NB4 (cell line): ENCODE results near the gene SLC25A24.

ENCODE experiments used
- CTCF ChIP-seq: IDR thresholded peaks from one replicate; pipeline ENCODE4 v1.5.1; 2012; ENCODE audit warnings: low read depth, low read length
- POLR2A ChIP-seq: IDR thresholded peaks from 2 replicates; pipeline ENCODE4 v1.6.1; 2011; ENCODE audit warnings: mild to moderate bottlenecking; ENCODE audit not compliant: insufficient read length; ENCODE audit errors: extremely low read depth
- TF ChIP-seq, protein P1 (sequence below): IDR thresholded peaks from 2 replicates; pipeline ENCODE4 v1.6.1; 2011; ENCODE audit warnings: low read depth, low read length

GRCh38 chr1:108113496-108113895, 86.6 kb downstream of the SLC25A24 start:
- no peak for TF ChIP-seq CTCF
- TF ChIP-seq, protein P1, sequence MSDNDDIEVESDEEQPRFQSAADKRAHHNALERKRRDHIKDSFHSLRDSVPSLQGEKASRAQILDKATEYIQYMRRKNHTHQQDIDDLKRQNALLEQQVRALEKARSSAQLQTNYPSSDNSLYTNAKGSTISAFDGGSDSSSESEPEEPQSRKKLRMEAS = no peak
- no peak for TF ChIP-seq POLR2A
